HEK293 (cell line): ENCODE measurements around the gene NPRL2.
A peak's percentile ranks its signal among the peaks of the same experiment; 100 is the strongest.

Experiments
- EGR2 ChIP-seq: fragments of 450-650 bp; formaldehyde crosslinking; IDR thresholded peaks from 2 replicates; pipeline ENCODE4 v1.5.1; 2016; ENCODE audit warnings: low read depth, missing biosample characterization, missing genetic modification characterization
- KLF10 ChIP-seq: fragments of 450-650 bp; IDR thresholded peaks from 2 replicates; pipeline ENCODE4 v1.5.1; 2018; ENCODE audit warnings: missing biosample characterization, mild to moderate bottlenecking, missing genetic modification characterization
- REPIN1 ChIP-seq: fragments of 450-650 bp; formaldehyde crosslinking; IDR thresholded peaks from 2 replicates; pipeline ENCODE4 v1.5.1; 2017; ENCODE audit warnings: missing biosample characterization, missing genetic modification characterization, low read depth
- ZNF140 ChIP-seq: fragments of 450-650 bp; formaldehyde crosslinking; IDR thresholded peaks from 2 replicates; pipeline ENCODE4 v1.5.1; 2016; ENCODE audit warnings: missing biosample characterization, missing genetic modification characterization
- ZNF2 ChIP-seq: fragments of 450-650 bp; formaldehyde crosslinking; IDR thresholded peaks from 2 replicates; pipeline ENCODE4 v1.5.1; 2016; ENCODE audit warnings: missing biosample characterization, missing genetic modification characterization
- ZNF202 ChIP-seq: fragments of 450-650 bp; formaldehyde crosslinking; IDR thresholded peaks from 2 replicates; pipeline ENCODE4 v1.5.1; 2016; ENCODE audit warnings: missing biosample characterization, missing genetic modification characterization, borderline replicate concordance
- ZNF223 ChIP-seq: fragments of 450-650 bp; formaldehyde crosslinking; IDR thresholded peaks from 2 replicates; pipeline ENCODE4 v1.5.1; 2016; ENCODE audit warnings: missing biosample characterization, missing genetic modification characterization
- ZNF544 ChIP-seq: fragments of 450-650 bp; formaldehyde crosslinking; IDR thresholded peaks from 2 replicates; pipeline ENCODE4 v1.5.0; 2017; ENCODE audit warnings: missing biosample characterization, missing genetic modification characterization
- ZNF76 ChIP-seq: fragments of 450-650 bp; formaldehyde crosslinking; IDR thresholded peaks from 2 replicates; pipeline ENCODE4; 2016; ENCODE audit warnings: low read depth, missing biosample characterization, missing genetic modification characterization, borderline replicate concordance
- ZSCAN16 ChIP-seq: fragments of 450-650 bp; formaldehyde crosslinking; IDR thresholded peaks from 2 replicates; pipeline ENCODE4 v1.5.1; 2016; ENCODE audit warnings: missing biosample characterization, missing genetic modification characterization
- TF ChIP-seq, protein P1 (sequence below): fragments of 450-650 bp; formaldehyde crosslinking; IDR thresholded peaks from 2 replicates; pipeline ENCODE4 v1.5.1; 2016; ENCODE audit warnings: missing biosample characterization, missing genetic modification characterization, borderline replicate concordance
- TF ChIP-seq, protein P2 (sequence below): fragments of 450-650 bp; IDR thresholded peaks from 2 replicates; pipeline ENCODE4 v1.5.1; 2018; ENCODE audit warnings: missing biosample characterization, mild to moderate bottlenecking, missing genetic modification characterization
- TF ChIP-seq, protein P3 (sequence below): IDR thresholded peaks from 2 replicates; pipeline ENCODE4 v1.6.1; 2011; ENCODE audit warnings: mild to moderate bottlenecking, low read depth, low read length, borderline replicate concordance
- TF ChIP-seq, protein P4 (sequence below): fragments of 450-650 bp; formaldehyde crosslinking; conservative IDR thresholded peaks from 2 replicates; pipeline ENCODE4 v1.5.1; 2016; ENCODE audit warnings: low read depth, missing biosample characterization, missing genetic modification characterization
- TF ChIP-seq, protein P5 (sequence below): fragments of 450-650 bp; formaldehyde crosslinking; IDR thresholded peaks from 2 replicates; pipeline ENCODE4 v1.5.1; 2016; ENCODE audit warnings: missing biosample characterization, missing genetic modification characterization

Gene NPRL2

DNA sequence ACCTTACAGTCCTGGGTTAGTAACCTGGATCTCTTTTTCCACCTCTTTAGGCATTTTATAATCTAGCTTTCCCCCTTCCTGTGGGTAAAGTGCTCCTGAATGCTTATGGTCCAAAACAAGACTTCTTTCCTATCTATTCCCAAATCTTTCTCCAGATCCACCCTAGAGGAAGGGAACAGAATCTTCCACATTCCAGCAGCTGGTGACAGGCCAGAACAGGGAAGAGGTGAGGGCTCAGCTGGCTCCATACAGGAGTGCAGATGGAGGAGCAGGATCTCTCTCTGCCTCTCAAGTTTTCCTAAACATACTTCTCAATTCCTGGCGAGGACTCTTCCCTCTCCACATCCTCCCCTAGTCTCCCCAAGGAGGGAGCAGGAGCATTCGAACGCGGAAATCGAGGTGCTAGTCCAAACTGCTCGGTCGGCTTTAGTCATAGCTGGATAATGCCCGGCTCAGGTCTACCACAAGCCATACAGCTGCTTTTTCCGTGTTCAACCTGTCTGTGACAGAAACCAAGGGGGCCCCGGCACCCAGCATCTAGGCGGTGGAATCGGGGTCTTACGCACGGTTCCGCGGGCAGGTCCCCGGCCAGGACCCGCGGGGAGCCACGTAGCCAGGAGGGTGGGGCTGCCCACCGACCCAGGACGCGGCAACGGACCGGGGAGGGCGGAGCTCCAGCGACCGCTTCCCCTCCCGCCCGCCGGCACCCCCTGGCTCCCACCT is 14.0 kb downstream of the NPRL2 start (continued):
- TF ChIP-seq, protein P1, sequence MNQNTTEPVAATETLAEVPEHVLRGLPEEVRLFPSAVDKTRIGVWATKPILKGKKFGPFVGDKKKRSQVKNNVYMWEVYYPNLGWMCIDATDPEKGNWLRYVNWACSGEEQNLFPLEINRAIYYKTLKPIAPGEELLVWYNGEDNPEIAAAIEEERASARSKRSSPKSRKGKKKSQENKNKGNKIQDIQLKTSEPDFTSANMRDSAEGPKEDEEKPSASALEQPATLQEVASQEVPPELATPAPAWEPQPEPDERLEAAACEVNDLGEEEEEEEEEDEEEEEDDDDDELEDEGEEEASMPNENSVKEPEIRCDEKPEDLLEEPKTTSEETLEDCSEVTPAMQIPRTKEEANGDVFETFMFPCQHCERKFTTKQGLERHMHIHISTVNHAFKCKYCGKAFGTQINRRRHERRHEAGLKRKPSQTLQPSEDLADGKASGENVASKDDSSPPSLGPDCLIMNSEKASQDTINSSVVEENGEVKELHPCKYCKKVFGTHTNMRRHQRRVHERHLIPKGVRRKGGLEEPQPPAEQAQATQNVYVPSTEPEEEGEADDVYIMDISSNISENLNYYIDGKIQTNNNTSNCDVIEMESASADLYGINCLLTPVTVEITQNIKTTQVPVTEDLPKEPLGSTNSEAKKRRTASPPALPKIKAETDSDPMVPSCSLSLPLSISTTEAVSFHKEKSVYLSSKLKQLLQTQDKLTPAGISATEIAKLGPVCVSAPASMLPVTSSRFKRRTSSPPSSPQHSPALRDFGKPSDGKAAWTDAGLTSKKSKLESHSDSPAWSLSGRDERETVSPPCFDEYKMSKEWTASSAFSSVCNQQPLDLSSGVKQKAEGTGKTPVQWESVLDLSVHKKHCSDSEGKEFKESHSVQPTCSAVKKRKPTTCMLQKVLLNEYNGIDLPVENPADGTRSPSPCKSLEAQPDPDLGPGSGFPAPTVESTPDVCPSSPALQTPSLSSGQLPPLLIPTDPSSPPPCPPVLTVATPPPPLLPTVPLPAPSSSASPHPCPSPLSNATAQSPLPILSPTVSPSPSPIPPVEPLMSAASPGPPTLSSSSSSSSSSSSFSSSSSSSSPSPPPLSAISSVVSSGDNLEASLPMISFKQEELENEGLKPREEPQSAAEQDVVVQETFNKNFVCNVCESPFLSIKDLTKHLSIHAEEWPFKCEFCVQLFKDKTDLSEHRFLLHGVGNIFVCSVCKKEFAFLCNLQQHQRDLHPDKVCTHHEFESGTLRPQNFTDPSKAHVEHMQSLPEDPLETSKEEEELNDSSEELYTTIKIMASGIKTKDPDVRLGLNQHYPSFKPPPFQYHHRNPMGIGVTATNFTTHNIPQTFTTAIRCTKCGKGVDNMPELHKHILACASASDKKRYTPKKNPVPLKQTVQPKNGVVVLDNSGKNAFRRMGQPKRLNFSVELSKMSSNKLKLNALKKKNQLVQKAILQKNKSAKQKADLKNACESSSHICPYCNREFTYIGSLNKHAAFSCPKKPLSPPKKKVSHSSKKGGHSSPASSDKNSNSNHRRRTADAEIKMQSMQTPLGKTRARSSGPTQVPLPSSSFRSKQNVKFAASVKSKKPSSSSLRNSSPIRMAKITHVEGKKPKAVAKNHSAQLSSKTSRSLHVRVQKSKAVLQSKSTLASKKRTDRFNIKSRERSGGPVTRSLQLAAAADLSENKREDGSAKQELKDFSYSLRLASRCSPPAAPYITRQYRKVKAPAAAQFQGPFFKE (tag by site-specific recombination), result no peak
- TF ChIP-seq, protein P2, sequence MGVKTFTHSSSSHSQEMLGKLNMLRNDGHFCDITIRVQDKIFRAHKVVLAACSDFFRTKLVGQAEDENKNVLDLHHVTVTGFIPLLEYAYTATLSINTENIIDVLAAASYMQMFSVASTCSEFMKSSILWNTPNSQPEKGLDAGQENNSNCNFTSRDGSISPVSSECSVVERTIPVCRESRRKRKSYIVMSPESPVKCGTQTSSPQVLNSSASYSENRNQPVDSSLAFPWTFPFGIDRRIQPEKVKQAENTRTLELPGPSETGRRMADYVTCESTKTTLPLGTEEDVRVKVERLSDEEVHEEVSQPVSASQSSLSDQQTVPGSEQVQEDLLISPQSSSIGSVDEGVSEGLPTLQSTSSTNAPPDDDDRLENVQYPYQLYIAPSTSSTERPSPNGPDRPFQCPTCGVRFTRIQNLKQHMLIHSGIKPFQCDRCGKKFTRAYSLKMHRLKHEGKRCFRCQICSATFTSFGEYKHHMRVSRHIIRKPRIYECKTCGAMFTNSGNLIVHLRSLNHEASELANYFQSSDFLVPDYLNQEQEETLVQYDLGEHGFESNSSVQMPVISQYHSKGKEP, result no peak
- TF ChIP-seq KLF10 (tag by site-specific recombination) (no peak), ZNF202 (tag by site-specific recombination) (no peak), ZNF76 (tag by site-specific recombination) (0 out of 2 replicates have a peak, but pooled peaks have one; percentile 13), ZNF544 (tag by site-specific recombination) (no peak), ZSCAN16 (0 out of 2 replicates have a peak, but pooled peaks have one; percentile 26), REPIN1 (0 out of 2 replicates have a peak, but pooled peaks have one; percentile 40), ZNF140 (tag by site-specific recombination) (no peak), ZNF223 (tag by site-specific recombination) (peak; percentile 97), ZNF2 (tag by site-specific recombination) (no peak), EGR2 (tag by site-specific recombination) (no peak)
- TF ChIP-seq, protein P3, sequence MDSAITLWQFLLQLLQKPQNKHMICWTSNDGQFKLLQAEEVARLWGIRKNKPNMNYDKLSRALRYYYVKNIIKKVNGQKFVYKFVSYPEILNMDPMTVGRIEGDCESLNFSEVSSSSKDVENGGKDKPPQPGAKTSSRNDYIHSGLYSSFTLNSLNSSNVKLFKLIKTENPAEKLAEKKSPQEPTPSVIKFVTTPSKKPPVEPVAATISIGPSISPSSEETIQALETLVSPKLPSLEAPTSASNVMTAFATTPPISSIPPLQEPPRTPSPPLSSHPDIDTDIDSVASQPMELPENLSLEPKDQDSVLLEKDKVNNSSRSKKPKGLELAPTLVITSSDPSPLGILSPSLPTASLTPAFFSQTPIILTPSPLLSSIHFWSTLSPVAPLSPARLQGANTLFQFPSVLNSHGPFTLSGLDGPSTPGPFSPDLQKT, result no peak
- TF ChIP-seq, protein P4, sequence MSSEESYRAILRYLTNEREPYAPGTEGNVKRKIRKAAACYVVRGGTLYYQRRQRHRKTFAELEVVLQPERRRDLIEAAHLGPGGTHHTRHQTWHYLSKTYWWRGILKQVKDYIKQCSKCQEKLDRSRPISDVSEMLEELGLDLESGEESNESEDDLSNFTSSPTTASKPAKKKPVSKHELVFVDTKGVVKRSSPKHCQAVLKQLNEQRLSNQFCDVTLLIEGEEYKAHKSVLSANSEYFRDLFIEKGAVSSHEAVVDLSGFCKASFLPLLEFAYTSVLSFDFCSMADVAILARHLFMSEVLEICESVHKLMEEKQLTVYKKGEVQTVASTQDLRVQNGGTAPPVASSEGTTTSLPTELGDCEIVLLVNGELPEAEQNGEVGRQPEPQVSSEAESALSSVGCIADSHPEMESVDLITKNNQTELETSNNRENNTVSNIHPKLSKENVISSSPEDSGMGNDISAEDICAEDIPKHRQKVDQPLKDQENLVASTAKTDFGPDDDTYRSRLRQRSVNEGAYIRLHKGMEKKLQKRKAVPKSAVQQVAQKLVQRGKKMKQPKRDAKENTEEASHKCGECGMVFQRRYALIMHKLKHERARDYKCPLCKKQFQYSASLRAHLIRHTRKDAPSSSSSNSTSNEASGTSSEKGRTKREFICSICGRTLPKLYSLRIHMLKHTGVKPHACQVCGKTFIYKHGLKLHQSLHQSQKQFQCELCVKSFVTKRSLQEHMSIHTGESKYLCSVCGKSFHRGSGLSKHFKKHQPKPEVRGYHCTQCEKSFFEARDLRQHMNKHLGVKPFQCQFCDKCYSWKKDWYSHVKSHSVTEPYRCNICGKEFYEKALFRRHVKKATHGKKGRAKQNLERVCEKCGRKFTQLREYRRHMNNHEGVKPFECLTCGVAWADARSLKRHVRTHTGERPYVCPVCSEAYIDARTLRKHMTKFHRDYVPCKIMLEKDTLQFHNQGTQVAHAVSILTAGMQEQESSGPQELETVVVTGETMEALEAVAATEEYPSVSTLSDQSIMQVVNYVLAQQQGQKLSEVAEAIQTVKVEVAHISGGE, result 0 out of 2 replicates have a peak, but pooled peaks have one; percentile 17
- TF ChIP-seq, protein P5, sequence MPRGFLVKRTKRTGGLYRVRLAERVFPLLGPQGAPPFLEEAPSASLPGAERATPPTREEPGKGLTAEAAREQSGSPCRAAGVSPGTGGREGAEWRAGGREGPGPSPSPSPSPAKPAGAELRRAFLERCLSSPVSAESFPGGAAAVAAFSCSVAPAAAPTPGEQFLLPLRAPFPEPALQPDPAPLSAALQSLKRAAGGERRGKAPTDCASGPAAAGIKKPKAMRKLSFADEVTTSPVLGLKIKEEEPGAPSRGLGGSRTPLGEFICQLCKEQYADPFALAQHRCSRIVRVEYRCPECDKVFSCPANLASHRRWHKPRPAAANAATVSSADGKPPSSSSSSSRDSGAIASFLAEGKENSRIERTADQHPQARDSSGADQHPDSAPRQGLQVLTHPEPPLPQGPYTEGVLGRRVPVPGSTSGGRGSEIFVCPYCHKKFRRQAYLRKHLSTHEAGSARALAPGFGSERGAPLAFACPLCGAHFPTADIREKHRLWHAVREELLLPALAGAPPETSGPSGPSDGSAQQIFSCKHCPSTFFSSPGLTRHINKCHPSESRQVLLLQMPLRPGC (tag by site-specific recombination), result no peak
